Esophagus muscularis mucosa (tissue), 4 donors: Measurements from ENCODE around the gene S100A7.

Experiments used
- CTCF ChIP-seq, 3 experiments: fragments of 200-600 bp in 2 of 3; fragments of 450-650 bp in 1 of 3; sonication (generic) in 2 of 3; IDR thresholded peaks; one replicate each; pipeline ENCODE4 v1.5.1; 2017 to 2019; ENCODE audit warnings: antibody characterized with exemption in 3 of 3, mild to moderate bottlenecking in 2 of 3, moderate library complexity in 1 of 3
- EP300 ChIP-seq: sonication (generic); formaldehyde crosslinking; IDR thresholded peaks from one replicate; pipeline ENCODE4 v1.6.1; 2017; ENCODE audit warnings: antibody characterized with exemption
- POLR2A ChIP-seq: fragments of 450-650 bp; IDR thresholded peaks from one replicate; pipeline ENCODE4 v1.6.1; 2017; ENCODE audit warnings: antibody characterized with exemption, moderate library complexity, mild to moderate bottlenecking, low read depth
- POLR2AphosphoS5 ChIP-seq, 2 donors: sonication (generic); formaldehyde crosslinking; IDR thresholded peaks; one replicate each; pipeline ENCODE4 v1.6.1; 2017; ENCODE audit warnings: antibody characterized with exemption in 2 of 2

- peak; percentile 38 to 57 (median 45) for TF ChIP-seq CTCF (IDR thresholded peaks at IDR 0.05)
- TF ChIP-seq POLR2A: no peak
- TF ChIP-seq POLR2AphosphoS5 (IDR thresholded peaks at IDR 0.05): no peak
- TF ChIP-seq EP300: no peak
These were observed 49.4 kb upstream of the S100A7 start for GRCh38 chr1:153509729-153510354.
